HepG2 (cell line): ENCODE data around the gene UGCG. TPM values are rescaled to one million over a fixed set of nuclear protein-coding genes. Genes with fewer than 3 reads are reported as not detected.

Experiments used
- ATAC-seq: fragments of 200-7000 bp; cut with Tn5 transposase; 3 replicates; pipeline ENCODE4 v1.9.1; 2020; ENCODE audit warnings: mild to moderate bottlenecking, moderate library complexity
- BruUV-seq: library from RNA; stranded (reverse); fragments of 400-500 nt; replicated peaks from 2 replicates; lab custom pipeline; 2021; lab: Mats Ljungman, UMichigan
- CTCF ChIA-PET: fragments of 300-600 bp; formaldehyde crosslinking; extraction: SDS; loops from one replicate; lab custom pipeline; 2021; ENCODE audit warnings: low total read pairs, inconsistent platforms, low intra/inter-chr PET ratio; lab: Yijun Ruan, JAX
- POLR2A ChIA-PET: fragments of 350-600 bp; sonication (Branson Sonifier 250); formaldehyde crosslinking; loops from one replicate; lab custom pipeline; 2020; ENCODE audit warnings: antibody characterized with exemption, inconsistent platforms; lab: Yijun Ruan, JAX
- DNase-seq: peaks from one replicate; pipeline ENCODE4 v3.0.0-alpha.2; 2015; ENCODE audit warnings: low spot score
- FAIRE-seq: peaks from 3 replicates; lab custom pipeline; 2011; peaks lifted over from hg19 to GRCh38; lab: Jason Lieb, UNC
- H2AFZ ChIP-seq: one replicate; pipeline ENCODE4 v1.6.1; 2011; ENCODE audit warnings: low read length, inconsistent platforms
- H3K27ac ChIP-seq: fragments of 300-600 bp; 3 replicates; pipeline ENCODE4 v1.8.0; 2011; ENCODE audit warnings: mixed run types, mild to moderate bottlenecking, mixed read lengths, low read length, inconsistent platforms; ENCODE audit not compliant: insufficient read depth; ENCODE audit errors: extremely low read length
- H3K27me3 ChIP-seq, 2 experiments: fragments of 200-600 bp in 1 of 2; 2 replicates in 1 of 2; 3 replicates in 1 of 2; pipeline versions ENCODE4 v1.6.0 to v1.8.0; 2011; ENCODE audit warnings: low read length in 2 of 2, mild to moderate bottlenecking in 2 of 2, moderate library complexity in 2 of 2, inconsistent platforms in 1 of 2; ENCODE audit not compliant: insufficient read depth in 2 of 2, control insufficient read depth in 1 of 2
- H3K36me3 ChIP-seq, 2 experiments: fragments of 200-600 bp in 1 of 2; replicated peaks in 1 of 2; 2 replicates in 1 of 2; 3 replicates in 1 of 2; pipeline versions ENCODE4 v1.5.1 to v1.8.0; 2011; ENCODE audit warnings: low read length in 2 of 2, inconsistent platforms in 1 of 2; ENCODE audit not compliant: insufficient read depth in 2 of 2, control insufficient read depth in 1 of 2
- H3K4me1 ChIP-seq: 2 replicates; pipeline ENCODE4 v1.5.1; 2012; ENCODE audit warnings: low read length, inconsistent platforms; ENCODE audit not compliant: insufficient read depth
- H3K4me2 ChIP-seq: 2 replicates; pipeline ENCODE4 v1.6.0; 2011; ENCODE audit warnings: low read depth, low read length, inconsistent platforms
- H3K4me3 ChIP-seq, 3 experiments: fragments of 200-600 bp in 1 of 3; sonication (generic), shearing (Covaris generic) in 1 of 3; replicated peaks in 1 of 3; 2 replicates each; pipeline ENCODE4 v1.5.1; 2011 to 2016; ENCODE audit warnings: low read length in 3 of 3, inconsistent platforms in 2 of 3, low read depth in 2 of 3, mild to moderate bottlenecking in 2 of 3, control low read depth in 1 of 3, mixed read lengths in 1 of 3; ENCODE audit not compliant: insufficient read depth in 1 of 3
- H3K79me2 ChIP-seq: one replicate; pipeline ENCODE4 v1.6.1; 2011; ENCODE audit warnings: low read length, inconsistent platforms; ENCODE audit not compliant: insufficient read depth
- H3K9ac ChIP-seq: 2 replicates; pipeline ENCODE4 v1.6.0; 2011; ENCODE audit warnings: mild to moderate bottlenecking, low read depth, low read length, inconsistent platforms; ENCODE audit not compliant: insufficient read depth
- H3K9me3 ChIP-seq: 2 replicates; pipeline ENCODE4 v1.5.1; 2012; ENCODE audit warnings: mild to moderate bottlenecking, low read length
- H4K20me1 ChIP-seq: 2 replicates; pipeline ENCODE4 v1.6.0; 2011; ENCODE audit warnings: inconsistent platforms, mild to moderate bottlenecking, low read length, moderate library complexity; ENCODE audit not compliant: insufficient read depth
- CENPT ChIP-seq: sonication (generic); formaldehyde crosslinking; IDR thresholded peaks from 2 replicates; pipeline ENCODE4 v1.8.0; 2022; ENCODE audit warnings: low read depth, mild to moderate bottlenecking, moderate library complexity, missing genetic modification reagents
- CHCHD3 ChIP-seq: sonication (generic); formaldehyde crosslinking; IDR thresholded peaks from 2 replicates; pipeline ENCODE4 v1.8.0; 2022; ENCODE audit warnings: mild to moderate bottlenecking, missing genetic modification reagents, moderate library complexity
- ELF3 ChIP-seq: IDR thresholded peaks from 2 replicates; pipeline ENCODE4 v1.6.1; 2016; ENCODE audit warnings: missing genetic modification reagents, missing compliant biosample characterization
- LRRFIP1 ChIP-seq: sonication (generic); formaldehyde crosslinking; conservative IDR thresholded peaks from 2 replicates; pipeline ENCODE4 v1.4.0; 2020; ENCODE audit warnings: missing genetic modification reagents
- MYPOP ChIP-seq: sonication (generic); formaldehyde crosslinking; IDR thresholded peaks from 2 replicates; pipeline ENCODE4 v1.8.1; 2023; ENCODE audit warnings: mild to moderate bottlenecking, moderate library complexity, missing genetic modification reagents
- NCOA5 ChIP-seq: sonication (generic); formaldehyde crosslinking; IDR thresholded peaks from 2 replicates; pipeline ENCODE4 v1.4.0; 2020; ENCODE audit warnings: missing genetic modification reagents
- NR0B2 ChIP-seq: sonication (generic); formaldehyde crosslinking; IDR thresholded peaks from 2 replicates; pipeline ENCODE4 v1.4.0; 2020; ENCODE audit warnings: mild to moderate bottlenecking, missing genetic modification reagents
- NR1H2 ChIP-seq: sonication (generic); formaldehyde crosslinking; IDR thresholded peaks from 2 replicates; pipeline ENCODE4 v1.8.1; 2022; ENCODE audit warnings: low read depth, missing genetic modification reagents, borderline replicate concordance
- PTBP1 ChIP-seq: fragments of 200-400 bp; formaldehyde crosslinking; IDR thresholded peaks from 2 replicates; pipeline ENCODE4 v1.6.1; 2018; ENCODE audit warnings: low read length, low read depth; ENCODE audit not compliant: poor library complexity, severe bottlenecking
- TBL1XR1 ChIP-seq: fragments of 150-350 bp; IDR thresholded peaks from 2 replicates; pipeline ENCODE4 v1.6.1; 2014; ENCODE audit warnings: borderline replicate concordance, low read length; ENCODE audit not compliant: partially characterized antibody
- ZKSCAN1 ChIP-seq: fragments of 150-350 bp; IDR thresholded peaks from 2 replicates; pipeline ENCODE4 v1.6.1; 2014; ENCODE audit warnings: low read length
- ZNF121 ChIP-seq: sonication (generic); formaldehyde crosslinking; IDR thresholded peaks from 2 replicates; pipeline ENCODE4 v1.5.0; 2020; ENCODE audit warnings: mild to moderate bottlenecking, missing genetic modification reagents
- ZNF496 ChIP-seq: sonication (generic); formaldehyde crosslinking; IDR thresholded peaks from 2 replicates; pipeline ENCODE4 v1.8.1; 2023; ENCODE audit warnings: mild to moderate bottlenecking, moderate library complexity, missing genetic modification reagents; ENCODE audit not compliant: insufficient replicate concordance
- ZNF749 ChIP-seq: sonication (generic); formaldehyde crosslinking; IDR thresholded peaks from 2 replicates; pipeline ENCODE4 v1.8.0; 2022; ENCODE audit warnings: mild to moderate bottlenecking, missing genetic modification reagents, moderate library complexity, borderline replicate concordance
- ZSCAN31 ChIP-seq: sonication (generic); formaldehyde crosslinking; IDR thresholded peaks from 2 replicates; pipeline ENCODE4 v1.5.0; 2020; ENCODE audit warnings: low read depth, mild to moderate bottlenecking, missing genetic modification reagents
- WGBS: methylation state at CpG from one replicate; pipeline ENCODE4 v1.1.6; 2017; ENCODE audit warnings: low lambda C conversion rate; 5-methylcytosine and 5-hydroxymethylcytosine counted together
- in situ Hi-C: cut with HindIII; loops from 2 replicates; pipeline ENCODE4 v1.10.0; 2017; ENCODE audit warnings: low pct_unique_long_range_greater_than_20kb; ENCODE audit not compliant: extremely low pct_ligation_motif_present
- intact Hi-C: fragments of 100-400 bp; cut with micrococcal nuclease; formaldehyde crosslinking; loops from one replicate; pipeline ENCODE4 v1.10.0; 2022; ENCODE audit not compliant: unreplicated experiment
- polyA plus RNA-seq, 8 experiments: library from polyadenylated mRNA; depleted of rRNA in 3 of 8; stranded (reverse) in 7 of 8; unstranded in 1 of 8; fragments of >200 nt; fragmentation: Illumina TruSeq in 4 of 8; extraction: Trizol in 4 of 8; gene quantifications; 2 replicates each; pipeline versions ENCODE4 v1.2.1 to v1.2.3, GENCODE V29; 2011 to 2016; ENCODE audit warnings: low read depth in 4 of 8, missing spikeins in 1 of 8, mixed read lengths in 1 of 8; ENCODE audit not compliant: insufficient read depth in 1 of 8
- total RNA-seq, 5 experiments: library from RNA; depleted of rRNA; stranded (reverse); fragments of >200 nt; fragmentation: Illumina TruSeq; extraction: Trizol; gene quantifications; 2 replicates each; pipeline ENCODE4 v1.2.3, GENCODE V29; 2016; ENCODE audit warnings: low read depth in 1 of 5

UGCG gene
- total and polyA plus RNA-seq, 2 of the 13 experiments (the other 11 are each of a cell fraction or from before 2014, with no cell fraction given) = 10.5 to 13.9 TPM

GRCh38 chr9:111877420-111877819 lies 19.2 kb upstream of the UGCG start:
- no peaks in the 10 kb centered on the region for H3K27me3 ChIP-seq
- no peaks in the 10 kb centered on the region for H3K79me2 ChIP-seq
- peaks cover 9% of the 10 kb centered on the region; the same call in 1 of the 2 replicates for H3K4me1 ChIP-seq
- no peak overlapping the region for H2AFZ ChIP-seq
- intact Hi-C loops = no loop called here
- H3K27ac ChIP-seq = no peak overlapping the region
- no peak for TF ChIP-seq ZNF121 (CRISPR knock-in tag)
- TF ChIP-seq LRRFIP1 (CRISPR knock-in tag) = no peak
- no peak for TF ChIP-seq ZNF496 (CRISPR knock-in tag)
- TF ChIP-seq ZSCAN31 = no peak
- TF ChIP-seq CHCHD3 (CRISPR knock-in tag) = no peak
- no peak for TF ChIP-seq MYPOP
- no peak for TF ChIP-seq NCOA5
- TF ChIP-seq NR0B2 (CRISPR knock-in tag) = no peak
- TF ChIP-seq TBL1XR1 = no peak
- no peak for TF ChIP-seq ELF3 (CRISPR knock-in tag)
- no peak for TF ChIP-seq ZNF749 (CRISPR knock-in tag)
- TF ChIP-seq CENPT (CRISPR knock-in tag) = no peak
- TF ChIP-seq PTBP1 = no peak
- no peak for TF ChIP-seq ZKSCAN1
- no peak for TF ChIP-seq NR1H2 (CRISPR knock-in tag)
- no TSS peak for BruUV-seq
- H3K4me3 ChIP-seq = no peak overlapping the region
- no peak for DNase-seq
- ChIA-PET CTCF (no interaction called here), POLR2A (no interaction called here)
- H3K4me2 ChIP-seq = no peak overlapping the region
- no peak for FAIRE-seq
- H3K9me3 ChIP-seq = no peaks in the 10 kb centered on the region
- no peak overlapping the region for H3K9ac ChIP-seq
- in situ Hi-C loops = no loop called here
- H3K36me3 ChIP-seq = no peaks in the 10 kb centered on the region
- no peaks in the 10 kb centered on the region for H4K20me1 ChIP-seq
- 45% methylated on average over 2 of the region's 2 CpGs for WGBS
- no peak for ATAC-seq
